ENCODE results near the gene EFCC1.

The EFCC1 gene

DNA sequence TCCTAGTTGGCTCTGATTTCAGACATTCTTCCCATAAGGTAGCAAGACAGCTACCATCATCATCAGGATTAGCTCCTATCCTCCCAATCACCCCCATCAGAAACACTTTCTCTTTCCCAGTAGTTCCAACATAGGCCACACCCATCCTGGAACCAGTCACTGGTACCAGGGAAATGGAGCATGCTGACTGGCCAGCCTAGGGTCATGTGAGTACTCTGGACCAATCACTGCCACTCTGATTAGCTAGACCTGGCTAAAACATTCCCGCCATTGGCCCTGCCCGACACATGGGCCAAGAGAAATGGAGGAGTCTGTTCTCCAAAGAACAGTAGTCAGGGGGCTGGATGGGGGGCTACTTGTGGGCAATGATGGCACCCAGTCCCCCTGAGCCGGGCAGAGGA, 12.4 kb downstream of the EFCC1 start:
- Histone ChIP-seq H3K4me3 (ENCODE audit: low read length) (no peak overlapping the region), H3K36me3 (ENCODE audit: insufficient read depth, low read length) (peaks cover 66% of the 10 kb centered on the region), H3K4me1 (ENCODE audit: insufficient read depth, low read length) (peaks cover 14% of the 10 kb centered on the region), H2AFZ (ENCODE audit: low read depth, low read length) (no peak overlapping the region), H3K27me3 (ENCODE audit: insufficient read depth, low read length) (no peaks in the 10 kb centered on the region), H3K9me3 (ENCODE audit: low read length) (no peaks in the 10 kb centered on the region)

DNA sequence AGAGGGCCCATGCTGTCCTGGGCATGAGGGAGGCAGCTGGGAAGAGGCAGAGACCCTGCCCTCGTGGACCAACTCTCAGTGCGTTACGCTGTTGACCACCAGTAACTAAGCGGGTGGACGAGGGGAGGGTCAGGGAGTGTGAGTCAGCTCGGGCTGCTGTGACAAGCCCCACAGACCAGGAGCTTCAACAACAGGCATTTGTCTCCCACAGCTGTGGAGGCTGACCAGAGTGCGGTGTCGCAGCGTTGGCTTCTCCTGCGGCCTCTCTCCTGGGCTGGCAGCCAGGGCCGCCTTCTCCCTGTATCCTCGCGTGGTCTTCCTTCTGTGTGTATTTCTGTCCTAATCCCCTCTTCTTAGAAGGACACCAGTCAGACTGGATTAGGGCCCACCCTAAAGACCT, 13.0 kb downstream of the EFCC1 start:
- Histone ChIP-seq H3K27me3 (ENCODE audit: insufficient read depth, low read length) (no peaks in the 10 kb centered on the region), H3K4me1 (ENCODE audit: insufficient read depth, low read length) (peaks cover 14% of the 10 kb centered on the region), H2AFZ (ENCODE audit: low read depth, low read length) (no peak overlapping the region), H3K4me3 (ENCODE audit: low read length) (no peak overlapping the region), H3K36me3 (ENCODE audit: insufficient read depth, low read length) (peaks cover 65% of the 10 kb centered on the region), H3K9me3 (ENCODE audit: low read length) (no peaks in the 10 kb centered on the region)

DNA sequence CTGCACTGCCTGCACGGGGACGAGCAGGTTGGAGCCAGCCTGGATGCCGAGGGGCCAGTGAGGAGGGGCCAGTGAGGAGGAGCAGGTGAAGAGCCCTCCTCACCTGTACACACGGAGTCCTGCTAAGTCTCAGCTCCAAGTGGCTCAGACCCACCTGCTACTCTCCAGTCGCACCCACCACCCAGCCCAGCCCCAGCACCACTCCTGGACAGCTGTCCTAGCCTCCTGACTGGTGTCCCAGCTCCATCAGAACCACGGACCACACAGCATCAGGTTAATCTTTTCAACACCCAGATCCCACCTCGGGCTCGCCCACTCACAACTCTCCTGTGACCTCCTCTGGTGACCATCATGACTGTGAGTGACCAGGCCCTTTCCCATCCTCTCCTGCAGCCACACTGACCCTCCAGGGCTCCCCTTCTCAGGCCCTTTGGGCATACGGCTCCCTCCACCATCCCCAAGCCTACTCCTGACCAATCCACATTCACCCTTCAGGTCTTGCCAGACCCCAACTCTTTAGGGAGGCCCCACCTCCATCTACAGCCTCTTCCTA, 13.8 kb downstream of the EFCC1 start:
- Histone ChIP-seq H3K9me3 (ENCODE audit: low read length) (no peaks in the 10 kb centered on the region), H3K4me3 (ENCODE audit: low read length) (no peak overlapping the region), H3K36me3 (ENCODE audit: insufficient read depth, low read length) (peaks cover 65% of the 10 kb centered on the region), H2AFZ (ENCODE audit: low read depth, low read length) (no peak overlapping the region), H3K27me3 (ENCODE audit: insufficient read depth, low read length) (no peaks in the 10 kb centered on the region), H3K4me1 (ENCODE audit: insufficient read depth, low read length) (peaks cover 10% of the 10 kb centered on the region)

GRCh38 chr3:129015388-129016105, 14.4 kb downstream of the EFCC1 start:
- Histone ChIP-seq H3K36me3 (ENCODE audit: insufficient read depth, low read length) (peaks cover 65% of the 10 kb centered on the region), H2AFZ (ENCODE audit: low read depth, low read length) (no peak overlapping the region), H3K4me3 (ENCODE audit: low read length) (no peak overlapping the region), H3K27me3 (ENCODE audit: insufficient read depth, low read length) (no peaks in the 10 kb centered on the region), H3K4me1 (ENCODE audit: insufficient read depth, low read length) (peaks cover 5% of the 10 kb centered on the region), H3K9me3 (ENCODE audit: low read length) (no peaks in the 10 kb centered on the region)

DNA sequence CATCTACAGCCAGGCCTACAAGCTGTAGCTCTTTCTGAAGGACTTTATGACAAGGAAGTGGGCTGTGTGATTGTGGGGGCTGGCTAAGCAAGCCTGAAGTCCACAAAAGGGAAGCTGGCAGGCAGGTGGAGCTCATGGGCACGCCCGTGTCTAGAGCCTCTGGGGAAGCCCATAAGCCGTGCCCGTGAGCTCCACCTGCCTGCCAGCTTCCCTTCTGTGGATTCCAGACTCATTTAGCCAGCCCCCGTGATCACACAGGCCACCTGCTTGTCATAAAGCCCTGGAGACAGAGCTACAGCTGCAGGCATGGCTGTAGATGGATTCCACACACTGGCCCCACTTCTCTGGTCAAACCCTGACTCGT, 15.2 kb downstream of the EFCC1 start:
- Histone ChIP-seq H3K4me1 (ENCODE audit: insufficient read depth, low read length) (no peaks in the 10 kb centered on the region), H3K36me3 (ENCODE audit: insufficient read depth, low read length) (peaks cover 67% of the 10 kb centered on the region), H3K4me3 (ENCODE audit: low read length) (no peak overlapping the region), H3K9me3 (ENCODE audit: low read length) (no peaks in the 10 kb centered on the region), H3K27me3 (ENCODE audit: insufficient read depth, low read length) (no peaks in the 10 kb centered on the region), H2AFZ (ENCODE audit: low read depth, low read length) (no peak overlapping the region)

DNA sequence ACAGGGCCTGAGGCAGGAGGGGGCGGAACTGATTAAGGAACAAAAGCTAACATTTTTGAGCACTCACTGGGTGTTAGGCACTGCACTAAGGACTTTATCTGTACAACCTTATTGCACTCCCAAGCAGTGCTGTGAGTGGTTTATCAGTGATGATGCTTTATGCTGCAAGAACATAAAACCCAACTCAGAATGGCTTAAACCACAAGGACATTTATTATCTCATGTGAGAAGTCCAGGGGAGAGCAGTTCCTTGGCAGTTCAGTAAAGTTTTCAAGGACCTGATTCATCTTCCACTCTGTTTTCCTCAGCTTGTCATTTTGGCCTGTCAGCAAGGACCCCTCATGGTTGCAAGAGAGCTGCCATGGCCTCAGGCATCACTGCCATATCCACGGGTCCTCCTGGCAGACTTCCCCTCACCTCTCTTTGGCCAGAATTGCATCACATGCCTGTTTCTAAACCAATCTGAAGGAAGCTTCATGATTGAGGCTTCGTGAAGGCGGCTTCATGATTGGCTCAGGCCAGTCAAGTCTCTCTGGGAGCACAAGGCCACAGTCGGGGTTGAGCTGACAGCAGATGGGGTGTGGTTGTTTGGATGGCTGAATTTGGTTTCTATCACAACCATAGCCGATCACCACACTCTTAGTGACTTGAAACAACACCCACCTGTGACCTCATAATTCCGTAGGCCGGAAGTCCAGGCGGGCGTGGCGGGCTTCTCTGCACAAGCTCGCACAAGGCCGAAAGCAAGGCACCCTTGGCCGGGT, 15.8 kb downstream of the EFCC1 start:
- Histone ChIP-seq H3K4me1 (ENCODE audit: insufficient read depth, low read length) (no peaks in the 10 kb centered on the region), H3K4me3 (ENCODE audit: low read length) (no peak overlapping the region), H3K36me3 (ENCODE audit: insufficient read depth, low read length) (peaks cover 67% of the 10 kb centered on the region), H3K9me3 (ENCODE audit: low read length) (no peaks in the 10 kb centered on the region), H2AFZ (ENCODE audit: low read depth, low read length) (no peak overlapping the region), H3K27me3 (ENCODE audit: insufficient read depth, low read length) (no peaks in the 10 kb centered on the region)

- peaks cover 61% of the 10 kb centered on the region for H3K36me3 ChIP-seq (ENCODE audit: insufficient read depth, low read length)
- no peaks in the 10 kb centered on the region for H3K4me1 ChIP-seq (ENCODE audit: insufficient read depth, low read length)
- no peaks in the 10 kb centered on the region for H3K27me3 ChIP-seq (ENCODE audit: insufficient read depth, low read length)
- H2AFZ ChIP-seq (ENCODE audit: low read depth, low read length), result no peak overlapping the region
- no peak overlapping the region for H3K4me3 ChIP-seq (ENCODE audit: low read length)
- H3K9me3 ChIP-seq (ENCODE audit: low read length), result peaks cover 2% of the 10 kb centered on the region
Observed at GRCh38 chr3:129017484-129017899, 16.4 kb downstream of the EFCC1 start.

- Histone ChIP-seq H3K36me3 (ENCODE audit: insufficient read depth, low read length) (peaks cover 54% of the 10 kb centered on the region), H3K27me3 (ENCODE audit: insufficient read depth, low read length) (no peaks in the 10 kb centered on the region), H3K4me3 (ENCODE audit: low read length) (no peak overlapping the region), H3K4me1 (ENCODE audit: insufficient read depth, low read length) (no peaks in the 10 kb centered on the region), H3K9me3 (ENCODE audit: low read length) (peaks cover 2% of the 10 kb centered on the region), H2AFZ (ENCODE audit: low read depth, low read length) (no peak overlapping the region)
Observed at GRCh38 chr3:129018271-129018670, 17.2 kb downstream of the EFCC1 start.

GRCh38 chr3:129018751-129019150, 17.6 kb downstream of the EFCC1 start:
- H3K4me3 ChIP-seq (ENCODE audit: low read length), result no peak overlapping the region

DNA sequence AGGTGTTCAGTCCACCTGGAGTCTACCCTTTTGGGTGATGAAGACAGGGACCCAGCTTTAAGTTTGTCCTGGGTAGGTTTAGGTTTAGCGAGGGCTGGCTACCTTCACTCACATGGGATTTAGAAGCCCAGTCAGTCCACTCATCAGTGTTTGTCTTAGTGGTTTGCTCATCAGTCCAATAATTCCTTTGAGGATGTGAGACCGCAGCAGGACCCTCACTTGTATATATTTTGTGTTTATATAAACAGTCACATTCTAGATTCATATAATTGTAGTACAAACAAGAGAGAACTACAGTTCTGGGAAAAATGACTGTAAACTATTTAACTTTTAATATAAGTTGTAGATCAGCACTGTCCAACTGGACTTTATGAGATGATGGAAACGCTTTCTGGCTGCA, 18.2 kb downstream of the EFCC1 start:
- peaks cover 2% of the 10 kb centered on the region for H3K9me3 ChIP-seq (ENCODE audit: low read length)

More at GRCh38 chr3:129018751-129019150, 17.6 kb downstream of the EFCC1 start:
- H3K36me3 ChIP-seq (ENCODE audit: insufficient read depth, low read length), result peaks cover 49% of the 10 kb centered on the region
- no peaks in the 10 kb centered on the region for H3K4me1 ChIP-seq (ENCODE audit: insufficient read depth, low read length)
- H3K27me3 ChIP-seq (ENCODE audit: insufficient read depth, low read length), result no peaks in the 10 kb centered on the region
- peaks cover 2% of the 10 kb centered on the region for H3K9me3 ChIP-seq (ENCODE audit: low read length)
- H2AFZ ChIP-seq (ENCODE audit: low read depth, low read length), result no peak overlapping the region

DNA sequence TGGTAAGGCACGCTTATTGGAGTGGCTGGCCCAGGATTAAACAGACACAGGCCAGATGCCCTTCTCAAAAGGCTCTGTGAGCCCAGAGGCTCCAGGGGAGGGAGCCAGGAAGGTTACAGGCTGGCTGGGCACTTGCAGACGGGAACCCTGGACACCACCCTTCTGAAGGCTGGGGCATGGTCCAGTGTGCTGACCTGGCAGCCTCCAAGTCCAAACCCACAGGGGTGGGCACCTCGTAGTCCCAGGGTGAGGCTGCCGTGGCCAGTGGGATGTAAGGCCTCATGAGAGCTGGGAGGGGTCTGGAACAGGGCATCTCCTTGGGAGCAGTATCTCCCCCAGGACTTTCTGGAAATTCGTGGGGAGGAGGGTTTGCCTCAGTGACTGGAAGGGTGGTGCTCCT, 19.6 kb downstream of the EFCC1 start:
- Histone ChIP-seq H2AFZ (ENCODE audit: low read depth, low read length) (no peak overlapping the region), H3K27me3 (ENCODE audit: insufficient read depth, low read length) (no peaks in the 10 kb centered on the region), H3K9me3 (ENCODE audit: low read length) (peaks cover 2% of the 10 kb centered on the region), H3K4me3 (ENCODE audit: low read length) (no peak overlapping the region), H3K4me1 (ENCODE audit: insufficient read depth, low read length) (no peaks in the 10 kb centered on the region), H3K36me3 (ENCODE audit: insufficient read depth, low read length) (peaks cover 32% of the 10 kb centered on the region)

More for the DNA sequence above, 18.2 kb downstream of the EFCC1 start:
- no peaks in the 10 kb centered on the region for H3K4me1 ChIP-seq (ENCODE audit: insufficient read depth, low read length)
- H2AFZ ChIP-seq (ENCODE audit: low read depth, low read length), result no peak overlapping the region
- peaks cover 45% of the 10 kb centered on the region for H3K36me3 ChIP-seq (ENCODE audit: insufficient read depth, low read length)
- no peak overlapping the region for H3K4me3 ChIP-seq (ENCODE audit: low read length)
- H3K27me3 ChIP-seq (ENCODE audit: insufficient read depth, low read length), result no peaks in the 10 kb centered on the region

DNA sequence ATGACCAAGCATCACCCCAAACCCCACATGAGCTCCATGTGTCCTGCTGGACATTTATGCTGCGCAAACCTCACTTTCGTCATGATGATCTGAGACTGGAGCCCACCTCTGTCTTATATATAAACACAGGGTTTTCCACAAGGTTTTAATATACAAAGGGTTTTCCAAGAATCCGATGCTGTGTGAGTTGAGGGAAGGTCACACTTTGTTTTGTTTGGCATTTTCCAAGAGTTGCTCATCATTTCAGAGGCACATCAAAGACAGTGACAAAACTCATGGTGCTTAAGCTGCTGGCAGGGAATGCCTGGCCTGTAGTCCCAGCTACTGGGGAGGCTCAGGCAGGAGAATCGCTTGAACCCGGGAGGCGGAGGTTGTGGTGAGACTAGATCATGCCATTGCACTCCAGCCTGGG, 20.0 kb downstream of the EFCC1 start:
- Histone ChIP-seq H3K9me3 (ENCODE audit: low read length) (peaks cover 2% of the 10 kb centered on the region), H3K27me3 (ENCODE audit: insufficient read depth, low read length) (no peaks in the 10 kb centered on the region), H3K36me3 (ENCODE audit: insufficient read depth, low read length) (peaks cover 27% of the 10 kb centered on the region), H2AFZ (ENCODE audit: low read depth, low read length) (no peak overlapping the region), H3K4me3 (ENCODE audit: low read length) (no peak overlapping the region), H3K4me1 (ENCODE audit: insufficient read depth, low read length) (no peaks in the 10 kb centered on the region)
